H1 (cell line): Measurements from ENCODE around the gene PCDH9. TPM values are rescaled to one million over a fixed set of nuclear protein-coding genes. Genes with fewer than 3 reads are reported as not detected.

ENCODE experiments used
- ATF2 ChIP-seq: IDR thresholded peaks from 2 replicates; pipeline ENCODE4 v1.6.1; 2012; ENCODE audit warnings: low read length, inconsistent platforms
- BRCA1 ChIP-seq: IDR thresholded peaks from 2 replicates; pipeline ENCODE4 v1.6.1; 2012; ENCODE audit warnings: low read depth, low read length, improper control_type of control experiment
- EZH2 ChIP-seq: fragments of 200-600 bp; sonication (generic); IDR thresholded peaks from 2 replicates; pipeline ENCODE4 v1.7.1; 2012; ENCODE audit warnings: low read depth, mild to moderate bottlenecking, moderate library complexity, low read length, inconsistent platforms; ENCODE audit not compliant: severe bottlenecking
- GTF2F1 ChIP-seq: IDR thresholded peaks from 2 replicates; pipeline ENCODE4 v1.6.1; 2012; ENCODE audit warnings: low read depth, low read length, improper control_type of control experiment, borderline replicate concordance
- JUN ChIP-seq: IDR thresholded peaks from 2 replicates; pipeline ENCODE4 v1.6.1; 2011; ENCODE audit warnings: low read depth, mild to moderate bottlenecking, improper control_type of control experiment, low read length
- RFX5 ChIP-seq: IDR thresholded peaks from 2 replicates; pipeline ENCODE4 v1.6.1; 2011; ENCODE audit warnings: low read depth, low read length, improper control_type of control experiment, borderline replicate concordance
- SUZ12 ChIP-seq: fragments of 200-600 bp; sonication (generic); IDR thresholded peaks from 2 replicates; pipeline ENCODE4 v1.6.1; 2012; ENCODE audit warnings: mild to moderate bottlenecking, inconsistent platforms, low read length, moderate library complexity, mixed read lengths
- TCF12 ChIP-seq: IDR thresholded peaks from 2 replicates; pipeline ENCODE4 v1.6.1; 2011; ENCODE audit warnings: low read depth, mild to moderate bottlenecking, low read length
- polyA plus RNA-seq, 7 experiments: library from polyadenylated mRNA; depleted of rRNA in 3 of 7; stranded (reverse) in 5 of 7; unstranded in 2 of 7; fragments of >200 nt in 5 of 7; fragments of 200-250 nt in 2 of 7; gene quantifications; 1 replicate in 5 of 7; 2 replicates in 1 of 7; 4 replicates in 1 of 7; pipeline versions ENCODE4 v1.2.1 to v1.2.3, GENCODE V29; 2011 to 2013; ENCODE audit warnings: missing spikeins in 2 of 7, mixed read lengths in 2 of 7
- total RNA-seq: library from RNA; stranded (reverse); fragmentation: NEBNext Ultra II Directional; extraction: Animal tissue kit (Norgen Biotek cat#: 25700); gene quantifications from 2 replicates; pipeline ENCODE4 v1.2.1, GENCODE V29; 2021

Gene PCDH9
- total and polyA plus RNA-seq, 2 of the 8 experiments (the other 6 are each of a cell fraction or from before 2014, with no cell fraction given): 0.12 to 0.60 TPM

DNA sequence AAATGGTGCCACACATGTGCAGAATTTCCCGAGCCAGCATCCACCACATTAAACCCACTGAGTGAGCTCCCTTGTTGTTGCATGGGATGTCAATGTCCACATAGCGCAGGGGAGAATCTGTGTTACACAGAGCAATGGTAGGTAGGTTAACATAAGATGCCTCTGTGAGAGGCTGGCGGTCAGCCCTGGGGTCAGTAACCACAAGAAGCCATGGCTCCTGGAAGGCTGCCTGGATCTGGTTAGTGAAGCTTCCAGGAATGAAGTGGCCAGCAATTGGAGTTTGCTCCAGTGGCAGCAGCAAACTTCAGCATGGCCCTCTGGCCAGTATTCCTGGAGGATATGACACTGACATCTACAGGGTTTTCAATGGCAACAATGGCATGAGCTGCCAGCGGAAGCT lies 37.0 kb upstream of the PCDH9 start (continued):
- TF ChIP-seq GTF2F1 (no peak), EZH2 (no peak), SUZ12 (no peak), TCF12 (no peak), ATF2 (no peak), BRCA1 (no peak), RFX5 (no peak), JUN (no peak)
- TF ChIP-seq, all 59 proteins: peak for 0
